HepG2 (cell line): ENCODE results near the gene MCF2L. TPM values are rescaled to one million over a fixed set of nuclear protein-coding genes. Genes with fewer than 3 reads are reported as not detected.
"Not testable (repeated sequence)": the region's sequence is repeated elsewhere in the genome, so short reads cannot be mapped to it uniquely, and the experiment has no call there.

Source experiments
- ATAC-seq: fragments of 200-7000 bp; cut with Tn5 transposase; 3 replicates; pipeline ENCODE4 v1.9.1; 2020; ENCODE audit warnings: mild to moderate bottlenecking, moderate library complexity
- BruUV-seq: library from RNA; stranded (reverse); fragments of 400-500 nt; replicated peaks from 2 replicates; lab custom pipeline; 2021; lab: Mats Ljungman, UMichigan
- CTCF ChIA-PET: fragments of 300-600 bp; formaldehyde crosslinking; extraction: SDS; loops from one replicate; lab custom pipeline; 2021; ENCODE audit warnings: low total read pairs, inconsistent platforms, low intra/inter-chr PET ratio; lab: Yijun Ruan, JAX
- POLR2A ChIA-PET: fragments of 350-600 bp; sonication (Branson Sonifier 250); formaldehyde crosslinking; loops from one replicate; lab custom pipeline; 2020; ENCODE audit warnings: antibody characterized with exemption, inconsistent platforms; lab: Yijun Ruan, JAX
- DNase-seq: peaks from one replicate; pipeline ENCODE4 v3.0.0-alpha.2; 2015; ENCODE audit warnings: low spot score
- FAIRE-seq: peaks from 3 replicates; lab custom pipeline; 2011; peaks lifted over from hg19 to GRCh38; lab: Jason Lieb, UNC
- H2AFZ ChIP-seq: one replicate; pipeline ENCODE4 v1.6.1; 2011; ENCODE audit warnings: low read length, inconsistent platforms
- H3K27ac ChIP-seq: fragments of 300-600 bp; 3 replicates; pipeline ENCODE4 v1.8.0; 2011; ENCODE audit warnings: mixed run types, mild to moderate bottlenecking, mixed read lengths, low read length, inconsistent platforms; ENCODE audit not compliant: insufficient read depth; ENCODE audit errors: extremely low read length
- H3K27me3 ChIP-seq, 2 experiments: fragments of 200-600 bp in 1 of 2; 2 replicates in 1 of 2; 3 replicates in 1 of 2; pipeline versions ENCODE4 v1.6.0 to v1.8.0; 2011; ENCODE audit warnings: low read length in 2 of 2, mild to moderate bottlenecking in 2 of 2, moderate library complexity in 2 of 2, inconsistent platforms in 1 of 2; ENCODE audit not compliant: insufficient read depth in 2 of 2, control insufficient read depth in 1 of 2
- H3K36me3 ChIP-seq, 2 experiments: fragments of 200-600 bp in 1 of 2; replicated peaks in 1 of 2; 2 replicates in 1 of 2; 3 replicates in 1 of 2; pipeline versions ENCODE4 v1.5.1 to v1.8.0; 2011; ENCODE audit warnings: low read length in 2 of 2, inconsistent platforms in 1 of 2; ENCODE audit not compliant: insufficient read depth in 2 of 2, control insufficient read depth in 1 of 2
- H3K4me1 ChIP-seq: 2 replicates; pipeline ENCODE4 v1.5.1; 2012; ENCODE audit warnings: low read length, inconsistent platforms; ENCODE audit not compliant: insufficient read depth
- H3K4me2 ChIP-seq: 2 replicates; pipeline ENCODE4 v1.6.0; 2011; ENCODE audit warnings: low read depth, low read length, inconsistent platforms
- H3K4me3 ChIP-seq, 3 experiments: fragments of 200-600 bp in 1 of 3; sonication (generic), shearing (Covaris generic) in 1 of 3; replicated peaks in 1 of 3; 2 replicates each; pipeline ENCODE4 v1.5.1; 2011 to 2016; ENCODE audit warnings: low read length in 3 of 3, inconsistent platforms in 2 of 3, low read depth in 2 of 3, mild to moderate bottlenecking in 2 of 3, control low read depth in 1 of 3, mixed read lengths in 1 of 3; ENCODE audit not compliant: insufficient read depth in 1 of 3
- H3K79me2 ChIP-seq: one replicate; pipeline ENCODE4 v1.6.1; 2011; ENCODE audit warnings: low read length, inconsistent platforms; ENCODE audit not compliant: insufficient read depth
- H3K9ac ChIP-seq: 2 replicates; pipeline ENCODE4 v1.6.0; 2011; ENCODE audit warnings: mild to moderate bottlenecking, low read depth, low read length, inconsistent platforms; ENCODE audit not compliant: insufficient read depth
- H3K9me3 ChIP-seq: 2 replicates; pipeline ENCODE4 v1.5.1; 2012; ENCODE audit warnings: mild to moderate bottlenecking, low read length
- H4K20me1 ChIP-seq: 2 replicates; pipeline ENCODE4 v1.6.0; 2011; ENCODE audit warnings: inconsistent platforms, mild to moderate bottlenecking, low read length, moderate library complexity; ENCODE audit not compliant: insufficient read depth
- MYPOP ChIP-seq: sonication (generic); formaldehyde crosslinking; IDR thresholded peaks from 2 replicates; pipeline ENCODE4 v1.8.1; 2023; ENCODE audit warnings: mild to moderate bottlenecking, moderate library complexity, missing genetic modification reagents
- ZBTB37 ChIP-seq: sonication (generic); formaldehyde crosslinking; IDR thresholded peaks from 2 replicates; pipeline ENCODE4 v1.4.0; 2020; ENCODE audit warnings: mild to moderate bottlenecking, missing genetic modification reagents
- ZFP41 ChIP-seq: sonication (generic); formaldehyde crosslinking; IDR thresholded peaks from 2 replicates; pipeline ENCODE4 v1.4.0; 2020; ENCODE audit warnings: mild to moderate bottlenecking, missing genetic modification reagents, borderline replicate concordance
- ZKSCAN8 ChIP-seq: IDR thresholded peaks from 2 replicates; pipeline ENCODE4 v1.6.1; 2016; ENCODE audit warnings: borderline replicate concordance, missing genetic modification reagents, missing compliant biosample characterization
- ZNF841 ChIP-seq: sonication (generic); formaldehyde crosslinking; IDR thresholded peaks from 2 replicates; pipeline ENCODE4 v1.8.1; 2023; ENCODE audit warnings: missing genetic modification reagents, borderline replicate concordance
- ZSCAN22 ChIP-seq: sonication (generic); formaldehyde crosslinking; IDR thresholded peaks from 2 replicates; pipeline ENCODE4 v1.4.0; 2020; ENCODE audit warnings: mild to moderate bottlenecking, missing genetic modification reagents
- WGBS: methylation state at CpG from one replicate; pipeline ENCODE4 v1.1.6; 2017; ENCODE audit warnings: low lambda C conversion rate; 5-methylcytosine and 5-hydroxymethylcytosine counted together
- in situ Hi-C: cut with HindIII; loops from 2 replicates; pipeline ENCODE4 v1.10.0; 2017; ENCODE audit warnings: low pct_unique_long_range_greater_than_20kb; ENCODE audit not compliant: extremely low pct_ligation_motif_present
- intact Hi-C: fragments of 100-400 bp; cut with micrococcal nuclease; formaldehyde crosslinking; loops from one replicate; pipeline ENCODE4 v1.10.0; 2022; ENCODE audit not compliant: unreplicated experiment
- polyA plus RNA-seq, 8 experiments: library from polyadenylated mRNA; depleted of rRNA in 3 of 8; stranded (reverse) in 7 of 8; unstranded in 1 of 8; fragments of >200 nt; fragmentation: Illumina TruSeq in 4 of 8; extraction: Trizol in 4 of 8; gene quantifications; 2 replicates each; pipeline versions ENCODE4 v1.2.1 to v1.2.3, GENCODE V29; 2011 to 2016; ENCODE audit warnings: low read depth in 4 of 8, missing spikeins in 1 of 8, mixed read lengths in 1 of 8; ENCODE audit not compliant: insufficient read depth in 1 of 8
- total RNA-seq, 5 experiments: library from RNA; depleted of rRNA; stranded (reverse); fragments of >200 nt; fragmentation: Illumina TruSeq; extraction: Trizol; gene quantifications; 2 replicates each; pipeline ENCODE4 v1.2.3, GENCODE V29; 2016; ENCODE audit warnings: low read depth in 1 of 5
- TF ChIP-seq, protein P1 (sequence below): sonication (generic); formaldehyde crosslinking; IDR thresholded peaks from 2 replicates; pipeline ENCODE4 v1.9.0; 2021; ENCODE audit warnings: missing genetic modification reagents, mild to moderate bottlenecking, borderline replicate concordance
- TF ChIP-seq, protein P2 (sequence below), 2 experiments: sonication (generic) in 1 of 2; formaldehyde crosslinking in 1 of 2; IDR thresholded peaks; 2 replicates each; pipeline versions ENCODE4 v1.4.0 to v1.6.1; 2018 to 2020; ENCODE audit warnings: missing genetic modification reagents in 2 of 2, borderline replicate concordance in 1 of 2, low read depth in 1 of 2, mild to moderate bottlenecking in 1 of 2, missing biosample characterization in 1 of 2

MCF2L gene
- total and polyA plus RNA-seq, 2 of the 13 experiments (the other 11 are each of a cell fraction or from before 2014, with no cell fraction given) = 19.4 to 28.4 TPM

GRCh38 chr13:113078902-113079780, 110.1 kb downstream of the MCF2L start:
- Histone ChIP-seq H3K4me1 (no peaks in the 10 kb centered on the region), H3K27ac (no peak overlapping the region), H3K9ac (no peak overlapping the region), H3K79me2 (no peaks in the 10 kb centered on the region), H3K9me3 (no peaks in the 10 kb centered on the region), H2AFZ (no peak overlapping the region), H3K27me3 (no peaks in the 10 kb centered on the region), H4K20me1 (no peaks in the 10 kb centered on the region), H3K4me3 (no peak overlapping the region), H3K36me3 (peaks cover 15 to 38% of the 10 kb centered on the region in 2 experiments; a peak in 4 of 5 replicates), H3K4me2 (no peak overlapping the region)
- 87% methylated on average over 24 of the region's 27 CpGs for WGBS
- ChIA-PET POLR2A (no interaction called here), CTCF (no interaction called here)
- BruUV-seq = no TSS peak
- DNase-seq (no peak), FAIRE-seq (no peak), ATAC-seq (no peak)
- TF ChIP-seq ZSCAN22 (CRISPR knock-in tag) (no peak), ZFP41 (no peak), ZKSCAN8 (no peak), ZBTB37 (CRISPR knock-in tag) (no peak), MYPOP (CRISPR knock-in tag) (no peak), ZNF841 (CRISPR knock-in tag) (no peak)
- TF ChIP-seq, protein P1, sequence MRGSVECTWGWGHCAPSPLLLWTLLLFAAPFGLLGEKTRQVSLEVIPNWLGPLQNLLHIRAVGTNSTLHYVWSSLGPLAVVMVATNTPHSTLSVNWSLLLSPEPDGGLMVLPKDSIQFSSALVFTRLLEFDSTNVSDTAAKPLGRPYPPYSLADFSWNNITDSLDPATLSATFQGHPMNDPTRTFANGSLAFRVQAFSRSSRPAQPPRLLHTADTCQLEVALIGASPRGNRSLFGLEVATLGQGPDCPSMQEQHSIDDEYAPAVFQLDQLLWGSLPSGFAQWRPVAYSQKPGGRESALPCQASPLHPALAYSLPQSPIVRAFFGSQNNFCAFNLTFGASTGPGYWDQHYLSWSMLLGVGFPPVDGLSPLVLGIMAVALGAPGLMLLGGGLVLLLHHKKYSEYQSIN (CRISPR knock-in tag) = no peak
- TF ChIP-seq, protein P2, sequence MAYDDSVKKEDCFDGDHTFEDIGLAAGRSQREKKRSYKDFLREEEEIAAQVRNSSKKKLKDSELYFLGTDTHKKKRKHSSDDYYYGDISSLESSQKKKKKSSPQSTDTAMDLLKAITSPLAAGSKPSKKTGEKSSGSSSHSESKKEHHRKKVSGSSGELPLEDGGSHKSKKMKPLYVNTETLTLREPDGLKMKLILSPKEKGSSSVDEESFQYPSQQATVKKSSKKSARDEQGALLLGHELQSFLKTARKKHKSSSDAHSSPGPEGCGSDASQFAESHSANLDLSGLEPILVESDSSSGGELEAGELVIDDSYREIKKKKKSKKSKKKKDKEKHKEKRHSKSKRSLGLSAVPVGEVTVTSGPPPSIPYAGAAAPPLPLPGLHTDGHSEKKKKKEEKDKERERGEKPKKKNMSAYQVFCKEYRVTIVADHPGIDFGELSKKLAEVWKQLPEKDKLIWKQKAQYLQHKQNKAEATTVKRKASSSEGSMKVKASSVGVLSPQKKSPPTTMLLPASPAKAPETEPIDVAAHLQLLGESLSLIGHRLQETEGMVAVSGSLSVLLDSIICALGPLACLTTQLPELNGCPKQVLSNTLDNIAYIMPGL (CRISPR knock-in tag; IDR thresholded peaks at IDR 0.05; ENCODE audit: borderline replicate concordance in 1 of 2, low read depth in 1 of 2) = no peak
- in situ Hi-C loops = no loop called here
- intact Hi-C loops = no loop called here

GRCh38 chr13:113079781-113080080, 110.7 kb downstream of the MCF2L start:
- in situ Hi-C loops, H3K27me3 ChIP-seq, FAIRE-seq, H3K4me3 ChIP-seq, CTCF ChIA-PET, intact Hi-C loops, POLR2A ChIA-PET, H3K27ac ChIP-seq, H4K20me1 ChIP-seq, DNase-seq, H3K9me3 ChIP-seq, H3K9ac ChIP-seq, H3K4me1 ChIP-seq, ATAC-seq, BruUV-seq, H3K79me2 ChIP-seq, H3K4me2 ChIP-seq, H2AFZ ChIP-seq: not testable (repeated sequence)
- 77% methylated on average over 8 of the region's 9 CpGs for WGBS
- peaks cover 14 to 35% of the 10 kb centered on the region in 2 experiments; a peak in 4 of 5 replicates for H3K36me3 ChIP-seq
